HG03354 (cell line): ENCODE results near the gene GANAB.
"Not testable (repeated sequence)": the region's sequence is repeated elsewhere in the genome, so short reads cannot be mapped to it uniquely, and the experiment has no call there.

Source experiments
- ATAC-seq: cut with Tn5 transposase; IDR thresholded peaks from one replicate; pipeline ENCODE4 v1.9.1; 2021; ENCODE audit warnings: mild to moderate bottlenecking; ENCODE audit not compliant: unreplicated experiment, poor library complexity, severe bottlenecking

Gene GANAB

DNA sequence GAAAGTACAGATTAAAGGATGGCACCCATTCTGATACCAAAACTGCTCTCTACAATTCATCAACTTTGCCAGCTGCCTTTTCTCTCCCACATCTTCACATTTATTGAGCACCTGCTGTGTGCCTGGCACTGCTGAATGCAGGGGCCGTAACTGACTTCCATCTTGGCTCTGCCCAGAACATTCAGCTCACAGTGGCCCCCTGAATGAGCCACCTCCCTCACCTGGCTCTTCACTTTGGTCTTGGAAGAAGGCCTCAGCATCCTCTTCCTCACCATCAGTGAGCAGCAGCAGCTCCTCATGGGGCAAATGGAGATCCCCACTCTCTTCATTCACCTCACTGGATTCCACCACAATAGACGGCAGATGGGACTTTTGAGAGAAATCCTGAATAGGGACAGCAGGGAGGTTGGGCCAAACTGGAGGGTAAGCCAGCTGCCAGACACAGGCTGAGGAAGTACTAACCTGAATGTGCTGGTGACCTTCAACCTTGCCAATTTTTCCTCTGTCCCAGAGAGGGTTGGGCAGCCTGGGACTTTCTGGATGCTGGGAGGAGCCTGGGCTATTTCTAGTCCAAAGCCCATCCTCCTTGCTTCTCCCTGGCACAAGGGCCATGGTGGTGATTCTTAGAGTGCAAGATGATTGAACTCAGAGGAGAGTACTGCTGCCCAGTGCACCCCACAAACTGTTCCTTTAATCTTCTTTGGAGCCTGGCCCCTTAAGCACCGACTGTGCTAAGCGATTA lies 23.2 kb upstream of the GANAB start:
- no peak for ATAC-seq

GRCh38 chr11:62667460-62667859 lies 21.0 kb upstream of the GANAB start:
- ATAC-seq: no peak

DNA sequence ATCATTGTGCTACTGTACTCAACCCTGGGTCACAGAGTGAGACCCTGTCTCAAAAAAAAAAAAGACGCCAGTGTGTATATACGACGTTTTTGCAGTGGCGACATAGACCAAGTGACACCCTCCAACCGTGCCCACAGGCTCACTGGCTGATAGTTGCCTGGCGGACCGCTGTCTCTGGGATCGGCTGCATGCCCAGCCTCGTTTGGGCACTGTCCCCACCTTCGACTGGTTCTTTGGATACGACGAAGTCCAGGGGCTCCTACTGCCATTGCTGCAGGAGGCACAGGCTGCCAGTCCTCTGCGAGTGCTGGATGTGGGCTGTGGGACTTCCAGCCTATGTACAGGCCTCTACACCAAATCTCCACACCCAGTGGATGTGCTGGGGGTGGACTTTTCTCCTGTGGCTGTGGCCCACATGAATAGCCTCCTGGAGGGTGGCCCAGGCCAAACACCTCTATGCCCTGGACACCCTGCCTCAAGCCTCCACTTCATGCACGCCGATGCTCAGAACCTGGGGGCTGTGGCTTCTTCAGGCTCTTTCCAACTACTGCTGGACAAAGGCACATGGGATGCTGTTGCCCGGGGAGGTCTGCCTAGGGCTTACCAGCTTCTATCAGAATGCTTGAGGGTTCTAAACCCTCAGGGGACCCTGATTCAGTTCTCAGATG lies 20.0 kb upstream of the GANAB start:
- ATAC-seq: no peak

DNA sequence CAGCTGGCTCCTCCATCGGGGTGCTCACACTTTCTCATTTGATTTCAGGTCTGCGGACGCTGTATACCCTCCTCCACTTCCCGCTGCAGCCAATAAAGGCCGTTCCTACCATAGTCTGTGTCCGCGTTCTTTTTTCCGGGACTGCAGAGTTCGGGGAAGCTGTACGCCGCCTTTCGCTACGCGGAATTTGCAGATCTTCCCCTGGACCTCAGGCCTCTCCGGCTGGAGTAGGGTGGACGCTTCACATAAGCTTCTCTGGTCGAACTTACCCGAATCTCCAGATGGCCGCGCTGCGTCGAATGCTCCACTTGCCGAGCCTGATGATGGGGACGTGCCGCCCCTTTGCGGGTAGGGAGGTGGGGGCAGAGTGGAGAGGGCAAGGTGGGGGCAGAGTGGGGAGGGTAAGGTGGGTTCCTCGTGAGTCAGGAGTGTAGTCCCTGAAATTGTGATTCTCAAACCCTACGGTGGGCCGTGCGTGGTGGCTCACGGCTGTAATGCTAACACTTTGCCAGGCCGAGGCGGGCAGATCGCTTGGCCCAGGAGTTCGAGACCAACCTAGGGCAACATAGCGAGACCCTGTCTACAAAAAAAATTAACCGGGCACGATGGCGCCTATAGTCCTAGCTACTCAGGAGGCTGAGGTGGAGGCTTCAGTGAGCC lies 19.3 kb upstream of the GANAB start:
- ATAC-seq: peak; percentile 11

- peak; percentile 82 for ATAC-seq
Observed at GRCh38 chr11:62665075-62665598, 18.7 kb upstream of the GANAB start, which contains the start of the genes C11orf98 and CSKMT. C11orf98 (minus strand) TSS chr11:62665210; CDS start chr11:62665169, 41 bp downstream. CSKMT (plus strand) TSS chr11:62665312; CDS start chr11:62665880, 568 bp downstream.

GRCh38 chr11:62664405-62665074 lies 18.1 kb upstream of the GANAB start:
- ATAC-seq: peak; percentile 51

- ATAC-seq: no peak
Observed at GRCh38 chr11:62656796-62657429, 10.5 kb upstream of the GANAB start.

DNA sequence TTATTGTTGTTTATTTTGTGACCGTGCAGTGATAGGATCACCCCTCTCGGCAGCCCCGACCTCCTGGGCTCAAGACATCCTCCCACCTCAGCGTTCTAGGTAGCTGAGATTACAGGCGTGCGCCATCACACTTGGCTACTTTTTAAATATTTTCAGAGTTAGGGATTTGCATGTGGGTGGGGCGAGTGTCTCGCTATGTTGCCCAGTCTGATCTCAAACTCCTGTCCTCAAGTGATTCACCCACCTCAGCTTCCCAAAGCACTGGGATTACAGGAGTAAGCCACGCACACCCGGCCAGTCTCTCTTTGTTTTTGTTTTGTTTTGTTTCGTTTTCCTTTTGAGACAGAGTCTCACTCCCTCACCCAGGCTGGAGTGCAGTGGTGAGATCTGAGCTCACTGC lies 7.9 kb upstream of the GANAB start:
- no peak for ATAC-seq

DNA sequence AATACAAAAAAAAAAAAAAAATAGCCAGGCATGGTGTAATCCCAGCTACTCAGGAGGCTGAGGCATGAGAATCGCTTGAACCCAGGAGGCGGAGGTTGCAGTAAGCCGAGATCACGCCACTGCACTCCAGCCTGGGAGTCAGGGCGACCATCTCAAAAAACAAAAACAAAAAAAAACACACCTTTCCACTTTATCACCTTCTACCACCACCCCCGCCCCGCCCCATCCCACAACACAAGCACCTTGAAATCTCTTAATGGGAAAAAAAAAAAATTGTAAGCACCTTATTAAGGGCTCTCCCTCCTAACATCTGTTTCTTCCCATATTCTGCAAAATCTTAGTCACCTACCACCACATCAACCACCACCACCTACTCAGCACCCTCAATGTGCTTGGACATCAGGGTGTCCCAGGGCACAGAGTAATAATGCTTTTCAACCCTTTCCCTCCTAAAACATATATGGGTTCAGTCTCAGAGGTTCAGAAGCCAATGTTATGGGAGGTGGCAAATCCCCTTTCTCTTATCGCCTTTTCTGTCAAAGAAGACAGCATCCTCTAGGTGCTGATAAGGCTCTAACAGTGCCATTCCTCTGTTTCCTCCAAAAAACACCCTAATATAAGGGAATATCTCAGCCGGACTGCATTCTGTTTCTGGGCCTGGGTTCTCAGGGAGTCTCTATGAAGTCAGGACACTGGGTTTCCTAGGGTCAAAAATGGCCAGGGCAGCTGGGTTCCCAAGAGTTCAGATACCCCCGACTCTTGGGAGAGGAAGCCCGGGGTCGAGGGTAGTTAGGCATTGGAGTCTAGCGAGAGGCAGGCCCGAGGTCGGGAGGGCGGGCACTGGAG lies 6.0 kb upstream of the GANAB start:
- no peak for ATAC-seq

GRCh38 chr11:62650283-62650682 lies 3.9 kb upstream of the GANAB start:
- ATAC-seq: not testable (repeated sequence)

- no peak for ATAC-seq
Observed at GRCh38 chr11:62649486-62649885, 3.1 kb upstream of the GANAB start.

GRCh38 chr11:62648967-62649364 lies 2.6 kb upstream of the GANAB start:
- ATAC-seq: no peak

GRCh38 chr11:62648185-62648966 lies 2.0 kb upstream of the GANAB start:
- no peak for ATAC-seq

DNA sequence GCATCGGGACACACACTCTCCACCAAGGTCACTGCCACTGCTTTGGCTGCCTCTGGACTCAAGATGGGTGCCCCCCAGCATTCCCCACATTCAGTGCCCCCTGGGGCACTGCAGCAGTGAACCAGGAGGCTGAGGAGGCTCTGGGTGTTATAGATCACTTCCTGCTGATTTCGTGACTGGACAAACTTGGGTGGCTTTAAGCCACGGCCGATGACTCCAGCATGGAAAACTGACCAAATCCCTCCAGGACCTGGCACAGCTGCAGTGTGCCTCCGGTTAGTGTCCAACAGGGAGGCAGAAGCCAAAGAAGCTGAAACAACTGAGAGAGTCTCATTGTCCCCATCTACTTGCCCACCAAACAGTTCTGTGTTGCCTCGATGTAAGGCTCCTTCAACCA lies 1.2 kb upstream of the GANAB start:
- ATAC-seq: no peak

DNA sequence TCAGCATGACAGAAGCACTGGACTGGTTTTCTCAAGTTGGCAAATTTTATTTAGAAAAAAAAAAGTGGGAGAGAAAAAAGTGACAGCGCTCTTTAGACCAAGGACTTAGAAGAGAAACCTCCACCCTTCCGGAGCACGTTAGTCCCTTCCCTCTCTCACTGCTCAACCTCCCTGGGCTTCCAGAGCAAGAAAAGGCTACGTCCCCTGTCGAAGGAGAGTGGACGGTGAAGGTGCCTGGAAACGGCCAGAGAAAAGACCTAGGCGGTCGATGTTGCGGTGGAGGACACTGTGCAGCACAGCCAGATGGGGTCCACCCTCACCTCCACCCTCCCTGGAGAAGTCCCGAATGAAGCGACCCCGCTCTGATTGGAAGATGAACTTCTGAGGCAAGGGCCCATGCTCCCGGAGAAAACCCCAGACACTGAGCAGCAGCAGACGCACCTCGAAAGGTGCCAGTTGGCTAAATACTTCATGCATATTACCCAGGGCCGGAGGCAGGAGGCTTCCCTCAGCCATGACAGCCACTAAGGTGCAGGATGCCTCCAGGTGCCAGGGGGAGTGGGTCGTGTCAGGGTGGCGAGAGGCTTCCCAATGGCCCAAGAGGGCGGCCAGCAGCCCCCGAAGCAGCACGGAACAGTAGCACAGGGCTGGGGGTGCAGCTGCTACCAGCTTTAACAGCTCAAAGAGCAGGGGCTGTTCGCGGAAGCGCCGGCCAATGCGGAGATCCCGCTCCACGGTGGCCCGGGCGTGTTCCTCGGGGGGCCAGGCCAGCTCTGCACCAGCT lies 604 bp upstream of the GANAB start:
- no peak for ATAC-seq

GRCh38 chr11:62645671-62645945 lies 805 bp downstream of the GANAB start:
- peak; percentile 1 for ATAC-seq

- ATAC-seq: no peak
Observed at GRCh38 chr11:62644220-62644619, 2.2 kb downstream of the GANAB start.
